ENCODE data around the gene UQCRC1. TPM values are rescaled to one million over a fixed set of nuclear protein-coding genes. Genes with fewer than 3 reads are reported as not detected.

The UQCRC1 gene
- total RNA-seq, 1 experiment from 2014 or later, result 413 TPM

DNA sequence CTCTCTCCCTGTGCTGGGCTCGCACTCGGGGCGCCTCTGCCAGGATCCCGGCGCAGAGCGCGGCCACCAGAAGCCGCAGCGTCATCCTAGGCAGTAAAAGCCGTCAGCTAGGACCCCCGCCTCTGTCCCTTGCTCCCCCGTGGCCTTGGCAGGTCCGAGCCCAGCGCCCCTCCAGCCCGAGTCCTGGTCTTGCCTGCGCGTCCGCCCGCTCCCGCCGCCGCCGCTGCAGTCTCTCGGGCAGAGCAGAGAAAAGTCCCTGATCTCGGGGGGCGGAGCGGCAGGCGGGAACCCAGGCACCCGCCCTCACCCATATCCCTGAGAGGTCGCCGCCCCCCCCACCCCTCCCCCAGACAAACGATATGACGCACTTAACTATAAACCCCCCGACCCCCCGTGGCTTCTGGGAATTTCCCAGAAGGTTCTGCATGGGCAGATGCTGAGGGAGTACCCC lies 14.3 kb downstream of the UQCRC1 start, which contains the start of gene COL7A1:
Gene COL7A1 (minus strand): TSS at position 255 of the 451 bp plus-strand sequence. CDS start 170 bp downstream, at position 85.
- TF ChIP-seq CTCF (IDR thresholded peaks at IDR 0.05; ENCODE audit: unreplicated experiment), result no peak
- no TSS peak for BruUV-seq (replicated peaks)
- peaks cover 28% of the 10 kb centered on the region for H3K36me3 Mint-ChIP-seq (ENCODE audit: insufficient read depth, unreplicated experiment)
- peak within 1 kb of the TSS; percentile 48 for H3K4me3 Mint-ChIP-seq (ENCODE audit: unreplicated experiment)
- H3K4me1 Mint-ChIP-seq (ENCODE audit: insufficient read depth, unreplicated experiment), result peaks cover 49% of the 10 kb centered on the region
- peak within 1 kb of the TSS; percentile 68 for H3K27ac Mint-ChIP-seq (ENCODE audit: low read depth, unreplicated experiment)
- H3K27me3 Mint-ChIP-seq (ENCODE audit: insufficient read depth, unreplicated experiment), result no peaks in the 10 kb centered on the region
- no peaks in the 10 kb centered on the region for H3K9me3 Mint-ChIP-seq (ENCODE audit: unreplicated experiment)
- intact Hi-C loops (cut with micrococcal nuclease), result no loop called here
- CTCF ChIA-PET, result interaction anchor here (0.5 to 1.0 kb wide), 3 partner anchors 14 to 71 kb away, joined by 3 to 7 read pairs (median 4); no protein-coding TSS in a partner anchor
- DNase-seq (ENCODE audit: unreplicated experiment), result no peak
- POLR2A ChIA-PET, result interaction anchor here (0.9 to 8.9 kb wide), 8 partner anchors 14 to 155 kb away, joined by 3 to 107 read pairs (median 4); partner anchors contain the start of genes CCDC51, IP6K2, PFKFB4 and SLC26A6

DNA sequence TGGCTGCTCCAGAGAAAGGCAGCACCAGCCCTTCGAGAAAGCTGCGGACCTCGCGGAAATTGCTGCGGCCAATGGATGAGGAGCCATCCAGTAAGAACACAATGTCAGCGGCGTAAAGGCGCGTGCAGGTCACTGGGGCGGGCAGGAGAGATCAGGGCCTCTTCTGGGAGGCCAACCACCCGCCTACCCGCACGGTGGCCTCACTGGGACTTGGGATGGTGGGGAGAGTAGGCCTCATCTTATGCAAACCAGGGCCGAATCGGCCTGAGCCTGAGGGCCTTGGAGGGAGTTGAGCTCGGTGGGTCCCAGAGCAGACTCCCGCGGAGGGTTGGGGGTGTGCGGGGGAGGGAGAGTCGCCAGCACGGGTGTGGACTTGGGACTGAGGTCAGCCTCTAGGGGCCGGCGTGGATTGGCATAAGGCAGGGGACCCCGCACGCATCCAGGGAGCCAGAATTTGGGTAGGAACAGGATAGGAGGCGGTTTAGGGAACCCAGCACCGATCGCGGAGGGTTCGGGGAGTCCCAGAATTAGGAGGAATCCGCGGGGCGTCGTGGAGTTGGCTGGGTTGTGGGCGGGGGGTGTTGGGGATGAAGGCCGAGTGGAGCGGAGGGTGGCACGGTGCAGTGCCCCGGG lies 14.9 kb downstream of the UQCRC1 start:
- intact Hi-C loops (cut with micrococcal nuclease), result no loop called here
- Mint-ChIP-seq H3K36me3 (ENCODE audit: insufficient read depth, unreplicated experiment) (peaks cover 29% of the 10 kb centered on the region), H3K4me1 (ENCODE audit: insufficient read depth, unreplicated experiment) (peaks cover 46% of the 10 kb centered on the region), H3K9me3 (ENCODE audit: unreplicated experiment) (no peaks in the 10 kb centered on the region), H3K27me3 (ENCODE audit: insufficient read depth, unreplicated experiment) (no peaks in the 10 kb centered on the region), H3K4me3 (ENCODE audit: unreplicated experiment) (peak overlapping the region; percentile 48), H3K27ac (ENCODE audit: low read depth, unreplicated experiment) (peak overlapping the region; percentile 59)
- DNase-seq (ENCODE audit: unreplicated experiment), result no peak
- ChIA-PET CTCF (interaction anchor here (0.5 to 1.0 kb wide), 3 partner anchors 14 to 72 kb away, joined by 3 to 7 read pairs (median 4); no protein-coding TSS in a partner anchor), POLR2A (interaction anchor here (1.0 to 8.9 kb wide), 5 partner anchors 15 to 122 kb away, joined by 3 to 93 read pairs (median 3); partner anchors contain the start of genes IP6K2, SLC26A6 and UQCRC1)
- TSS peak; percentile 21 for BruUV-seq (replicated peaks)
- TF ChIP-seq CTCF (IDR thresholded peaks at IDR 0.05; ENCODE audit: unreplicated experiment), result no peak

DNA sequence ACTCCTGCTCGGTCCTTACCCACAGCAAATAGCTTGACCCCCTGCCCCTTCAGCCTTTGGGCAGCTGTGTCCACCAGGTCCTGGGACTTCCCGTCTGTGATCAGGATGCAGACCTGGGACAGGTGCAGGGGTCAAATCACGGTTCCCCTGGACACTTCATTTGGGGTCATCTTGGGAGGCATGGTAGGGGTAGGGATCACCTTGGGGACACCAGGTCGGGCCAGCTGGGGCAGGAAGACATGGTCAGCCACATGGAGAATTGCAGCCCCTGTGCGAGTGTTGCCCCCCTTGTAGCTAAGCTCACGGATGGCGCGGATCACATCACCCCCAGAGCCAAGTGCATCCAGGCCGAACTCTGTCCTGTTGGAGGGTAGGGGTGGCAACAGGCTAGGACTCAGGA lies 16.1 kb downstream of the UQCRC1 start:
- POLR2A ChIA-PET, result no interaction called here
- Mint-ChIP-seq H3K9me3 (ENCODE audit: unreplicated experiment) (no peaks in the 10 kb centered on the region), H3K36me3 (ENCODE audit: insufficient read depth, unreplicated experiment) (peaks cover 18% of the 10 kb centered on the region), H3K27me3 (ENCODE audit: insufficient read depth, unreplicated experiment) (no peaks in the 10 kb centered on the region), H3K4me3 (ENCODE audit: unreplicated experiment) (no peak overlapping the region), H3K4me1 (ENCODE audit: insufficient read depth, unreplicated experiment) (peaks cover 41% of the 10 kb centered on the region), H3K27ac (ENCODE audit: low read depth, unreplicated experiment) (no peak overlapping the region)
- intact Hi-C loops (cut with micrococcal nuclease), result no loop called here
- no peak for DNase-seq (ENCODE audit: unreplicated experiment)
- no peak for TF ChIP-seq CTCF (IDR thresholded peaks at IDR 0.05; ENCODE audit: unreplicated experiment)
- BruUV-seq (replicated peaks), result no TSS peak
- CTCF ChIA-PET, result interaction anchor here (0.6 kb wide), 1 partner anchor 420 kb away, joined by 6 read pairs; no protein-coding TSS in a partner anchor

DNA sequence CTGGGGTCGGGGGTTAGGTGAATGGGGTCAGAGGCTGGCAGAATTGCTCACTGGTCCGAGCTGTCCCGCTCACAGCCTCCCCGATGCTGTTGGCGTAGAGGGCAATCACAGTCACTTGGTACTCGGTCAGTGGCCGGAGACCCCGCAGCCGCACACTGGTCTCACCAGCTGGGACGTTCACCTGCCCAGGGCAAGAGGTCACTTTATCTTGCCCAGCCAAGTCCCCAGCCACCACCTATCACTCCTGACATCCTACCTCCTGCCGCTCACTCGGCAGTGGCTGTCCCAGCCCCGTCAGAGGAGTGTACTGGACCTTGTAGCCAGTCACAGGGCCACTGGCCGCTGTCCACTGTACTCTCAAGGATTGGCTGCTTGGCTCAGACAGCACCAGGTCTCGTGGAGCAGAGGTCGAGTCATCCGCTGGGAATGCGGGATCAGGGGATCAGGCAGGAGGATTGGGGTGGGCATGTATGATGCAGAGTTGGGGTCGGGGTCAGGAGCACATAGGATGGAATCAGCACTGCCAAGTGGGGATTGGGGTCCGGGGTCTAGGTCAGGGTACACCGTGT lies 16.8 kb downstream of the UQCRC1 start:
- intact Hi-C loops (cut with micrococcal nuclease), result no loop called here
- H3K4me3 Mint-ChIP-seq (ENCODE audit: unreplicated experiment), result no peak overlapping the region
- no peak overlapping the region for H3K27ac Mint-ChIP-seq (ENCODE audit: low read depth, unreplicated experiment)
- no peaks in the 10 kb centered on the region for H3K27me3 Mint-ChIP-seq (ENCODE audit: insufficient read depth, unreplicated experiment)
- no peaks in the 10 kb centered on the region for H3K9me3 Mint-ChIP-seq (ENCODE audit: unreplicated experiment)
- peaks cover 25% of the 10 kb centered on the region for H3K36me3 Mint-ChIP-seq (ENCODE audit: insufficient read depth, unreplicated experiment)
- CTCF ChIA-PET, result interaction anchor here (0.6 kb wide), 1 partner anchor 421 kb away, joined by 6 read pairs; no protein-coding TSS in a partner anchor
- BruUV-seq (replicated peaks), result no TSS peak
- peaks cover 34% of the 10 kb centered on the region for H3K4me1 Mint-ChIP-seq (ENCODE audit: insufficient read depth, unreplicated experiment)
- TF ChIP-seq CTCF (IDR thresholded peaks at IDR 0.05; ENCODE audit: unreplicated experiment), result no peak
- POLR2A ChIA-PET, result no interaction called here
- no peak for DNase-seq (ENCODE audit: unreplicated experiment)
